ENCODE results near the gene SOCS4. TPM values are rescaled to one million over a fixed set of nuclear protein-coding genes. Genes with fewer than 3 reads are reported as not detected.

Gene SOCS4
- total RNA-seq, 3 donors from 2014 or later = 16.6 to 41.6 (median 23.5) TPM

GRCh38 chr14:55070981-55071411, 44.0 kb downstream of the SOCS4 start:
- no peak for DNase-seq
- Histone ChIP-seq H3K4me3 (no peak overlapping the region), H3K36me3 (ENCODE audit: low read depth) (no peaks in the 10 kb centered on the region), H3K4me1 (ENCODE audit: low read depth) (peaks cover 2% of the 10 kb centered on the region), H3K9me3 (no peaks in the 10 kb centered on the region)
- TF ChIP-seq CTCF (IDR thresholded peaks at IDR 0.05) = no peak
- intact Hi-C loops (cut with DNase I, micrococcal nuclease) = no loop called here
- peak; percentile 63 for ATAC-seq

- Histone ChIP-seq H3K4me1 (ENCODE audit: low read depth) (peaks cover 2% of the 10 kb centered on the region), H3K9me3 (no peaks in the 10 kb centered on the region), H3K36me3 (ENCODE audit: low read depth) (no peaks in the 10 kb centered on the region), H3K4me3 (no peak overlapping the region)
- ATAC-seq = peak; percentile 43
- TF ChIP-seq CTCF (IDR thresholded peaks at IDR 0.05) = no peak
- no peak for DNase-seq
- intact Hi-C loops (cut with DNase I, micrococcal nuclease) = no loop called here
Observed at GRCh38 chr14:55071870-55072640, 45.0 kb downstream of the SOCS4 start.

- intact Hi-C loops (cut with DNase I, micrococcal nuclease) = no loop called here
- no peak for DNase-seq
- ATAC-seq = no peak
- TF ChIP-seq CTCF (IDR thresholded peaks at IDR 0.05) = no peak
- H3K9me3 ChIP-seq = no peaks in the 10 kb centered on the region
- H3K4me1 ChIP-seq (ENCODE audit: low read depth) = peaks cover 2% of the 10 kb centered on the region
- no peaks in the 10 kb centered on the region for H3K36me3 ChIP-seq (ENCODE audit: low read depth)
- H3K4me3 ChIP-seq = no peak overlapping the region
Observed at GRCh38 chr14:55073856-55074255, 46.8 kb downstream of the SOCS4 start.

- Histone ChIP-seq H3K9me3 (no peaks in the 10 kb centered on the region), H3K4me3 (no peak overlapping the region), H3K4me1 (ENCODE audit: low read depth) (peaks cover 2% of the 10 kb centered on the region), H3K36me3 (ENCODE audit: low read depth) (no peaks in the 10 kb centered on the region)
- no peak for TF ChIP-seq CTCF (IDR thresholded peaks at IDR 0.05)
- DNase-seq = no peak
- intact Hi-C loops (cut with DNase I, micrococcal nuclease) = no loop called here
- no peak for ATAC-seq
Observed at GRCh38 chr14:55074662-55075061, 47.6 kb downstream of the SOCS4 start.

GRCh38 chr14:55075628-55076175, 48.7 kb downstream of the SOCS4 start:
- H3K9me3 ChIP-seq = no peaks in the 10 kb centered on the region
- ATAC-seq = no peak
- intact Hi-C loops (cut with DNase I, micrococcal nuclease) = no loop called here

More at GRCh38 chr14:55075628-55076175, 48.7 kb downstream of the SOCS4 start:
- peaks cover 2% of the 10 kb centered on the region for H3K4me1 ChIP-seq (ENCODE audit: low read depth)
- no peak for DNase-seq
- no peak overlapping the region for H3K4me3 ChIP-seq
- no peak for TF ChIP-seq CTCF (IDR thresholded peaks at IDR 0.05)
- H3K36me3 ChIP-seq (ENCODE audit: low read depth) = no peaks in the 10 kb centered on the region
